CD4-positive, alpha-beta T cell treated with Interferon gamma for 1 hour (primary cell): ENCODE data around the gene CTNND2.

Experiments used
- DNase-seq: peaks from one replicate; pipeline ENCODE4 v3.0.0-alpha.2; 2020

The CTNND2 gene

GRCh38 chr5:10969684-10970180 lies 934.5 kb downstream of the CTNND2 start:
- no peak for DNase-seq

- DNase-seq: no peak
Observed at GRCh38 chr5:10964806-10965205, 939.4 kb downstream of the CTNND2 start.

GRCh38 chr5:10958728-10959127 lies 945.5 kb downstream of the CTNND2 start:
- no peak for DNase-seq

- no peak for DNase-seq
Observed at GRCh38 chr5:10949856-10950630, 954.2 kb downstream of the CTNND2 start.

GRCh38 chr5:10946050-10946449 lies 958.2 kb downstream of the CTNND2 start:
- DNase-seq: no peak

- no peak for DNase-seq
Observed at GRCh38 chr5:10941900-10942299, 962.3 kb downstream of the CTNND2 start.

- no peak for DNase-seq
Observed at GRCh38 chr5:10936081-10936855, 968.0 kb downstream of the CTNND2 start.

GRCh38 chr5:10935536-10935935 lies 968.7 kb downstream of the CTNND2 start:
- DNase-seq: no peak

- no peak for DNase-seq
Observed at GRCh38 chr5:10934783-10935355, 969.4 kb downstream of the CTNND2 start.

- no peak for DNase-seq
Observed at GRCh38 chr5:10933121-10933520, 971.1 kb downstream of the CTNND2 start.

- DNase-seq: no peak
Observed at GRCh38 chr5:10932426-10932825, 971.8 kb downstream of the CTNND2 start.

GRCh38 chr5:10927608-10928007 lies 976.6 kb downstream of the CTNND2 start:
- DNase-seq: no peak

GRCh38 chr5:10923310-10923709 lies 980.9 kb downstream of the CTNND2 start:
- no peak for DNase-seq
